ENCODE measurements around the gene SYDE2.

- TF ChIP-seq EZH2 (IDR thresholded peaks at IDR 0.05; ENCODE audit: low read depth, unreplicated experiment) (no peak), CTCF (conservative IDR thresholded peaks at IDR 0.05; ENCODE audit: low read depth in 2 of 2) (no peak), EZH2phosphoT487 (IDR thresholded peaks at IDR 0.05; ENCODE audit: unreplicated experiment) (no peak), POLR2AphosphoS5 (IDR thresholded peaks at IDR 0.05; ENCODE audit: low read depth) (no peak), CREB1 (CRISPR knock-in tag; IDR thresholded peaks at IDR 0.05; ENCODE audit: low read depth) (no peak), ZNF331 (CRISPR knock-in tag; IDR thresholded peaks at IDR 0.05; ENCODE audit: low read depth) (no peak), REST (IDR thresholded peaks at IDR 0.05; ENCODE audit: unreplicated experiment) (no peak), ZNF114 (CRISPR knock-in tag; IDR thresholded peaks at IDR 0.05) (no peak)
- TF ChIP-seq, protein P1, sequence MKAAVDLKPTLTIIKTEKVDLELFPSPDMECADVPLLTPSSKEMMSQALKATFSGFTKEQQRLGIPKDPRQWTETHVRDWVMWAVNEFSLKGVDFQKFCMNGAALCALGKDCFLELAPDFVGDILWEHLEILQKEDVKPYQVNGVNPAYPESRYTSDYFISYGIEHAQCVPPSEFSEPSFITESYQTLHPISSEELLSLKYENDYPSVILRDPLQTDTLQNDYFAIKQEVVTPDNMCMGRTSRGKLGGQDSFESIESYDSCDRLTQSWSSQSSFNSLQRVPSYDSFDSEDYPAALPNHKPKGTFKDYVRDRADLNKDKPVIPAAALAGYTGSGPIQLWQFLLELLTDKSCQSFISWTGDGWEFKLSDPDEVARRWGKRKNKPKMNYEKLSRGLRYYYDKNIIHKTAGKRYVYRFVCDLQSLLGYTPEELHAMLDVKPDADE (IDR thresholded peaks at IDR 0.05), result no peak
Observed at GRCh38 chr1:85196358-85196757, 4.5 kb downstream of the SYDE2 start.

All from GM23338 (cell line).